Measurements from ENCODE around the gene TMEM170A.

DNA sequence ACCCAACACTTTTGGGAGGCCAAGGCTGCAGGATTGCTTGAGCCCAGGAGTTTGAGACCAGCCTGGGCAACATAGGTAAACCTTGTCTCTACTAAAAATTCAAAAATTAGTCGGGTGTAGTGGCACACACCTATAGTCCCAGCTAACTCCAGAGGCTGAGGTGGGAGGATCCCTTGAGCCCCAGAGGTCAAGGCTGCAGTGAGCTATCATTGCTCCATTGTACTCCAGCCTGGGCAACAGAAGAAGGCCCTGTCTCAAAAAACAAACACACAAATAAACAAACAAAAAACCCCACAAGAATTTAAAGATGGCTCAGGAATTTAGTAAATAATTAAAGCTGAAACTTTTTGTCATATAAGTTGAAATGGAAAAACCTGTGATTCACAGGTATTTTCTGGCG lies 2.3 kb upstream of the TMEM170A start:
- TF ChIP-seq FOXM1 (IDR thresholded peaks at IDR 0.05; ENCODE audit: borderline replicate concordance, low read depth): no peak
- TF ChIP-seq ZBTB7A (IDR thresholded peaks at IDR 0.05; ENCODE audit: low read depth): no peak
- no peak for TF ChIP-seq TAF1 (IDR thresholded peaks at IDR 0.05; ENCODE audit: low read depth)
- no peak for TF ChIP-seq RAD21 (IDR thresholded peaks at IDR 0.05; ENCODE audit: low read depth)
- TF ChIP-seq YY1 (IDR thresholded peaks at IDR 0.05; ENCODE audit: low read depth): no peak
- TF ChIP-seq NFIC (IDR thresholded peaks at IDR 0.05): no peak
- no peak for TF ChIP-seq TEAD4 (IDR thresholded peaks at IDR 0.05)
- no peak for TF ChIP-seq CEBPB (IDR thresholded peaks at IDR 0.05)
- TF ChIP-seq, protein P1, sequence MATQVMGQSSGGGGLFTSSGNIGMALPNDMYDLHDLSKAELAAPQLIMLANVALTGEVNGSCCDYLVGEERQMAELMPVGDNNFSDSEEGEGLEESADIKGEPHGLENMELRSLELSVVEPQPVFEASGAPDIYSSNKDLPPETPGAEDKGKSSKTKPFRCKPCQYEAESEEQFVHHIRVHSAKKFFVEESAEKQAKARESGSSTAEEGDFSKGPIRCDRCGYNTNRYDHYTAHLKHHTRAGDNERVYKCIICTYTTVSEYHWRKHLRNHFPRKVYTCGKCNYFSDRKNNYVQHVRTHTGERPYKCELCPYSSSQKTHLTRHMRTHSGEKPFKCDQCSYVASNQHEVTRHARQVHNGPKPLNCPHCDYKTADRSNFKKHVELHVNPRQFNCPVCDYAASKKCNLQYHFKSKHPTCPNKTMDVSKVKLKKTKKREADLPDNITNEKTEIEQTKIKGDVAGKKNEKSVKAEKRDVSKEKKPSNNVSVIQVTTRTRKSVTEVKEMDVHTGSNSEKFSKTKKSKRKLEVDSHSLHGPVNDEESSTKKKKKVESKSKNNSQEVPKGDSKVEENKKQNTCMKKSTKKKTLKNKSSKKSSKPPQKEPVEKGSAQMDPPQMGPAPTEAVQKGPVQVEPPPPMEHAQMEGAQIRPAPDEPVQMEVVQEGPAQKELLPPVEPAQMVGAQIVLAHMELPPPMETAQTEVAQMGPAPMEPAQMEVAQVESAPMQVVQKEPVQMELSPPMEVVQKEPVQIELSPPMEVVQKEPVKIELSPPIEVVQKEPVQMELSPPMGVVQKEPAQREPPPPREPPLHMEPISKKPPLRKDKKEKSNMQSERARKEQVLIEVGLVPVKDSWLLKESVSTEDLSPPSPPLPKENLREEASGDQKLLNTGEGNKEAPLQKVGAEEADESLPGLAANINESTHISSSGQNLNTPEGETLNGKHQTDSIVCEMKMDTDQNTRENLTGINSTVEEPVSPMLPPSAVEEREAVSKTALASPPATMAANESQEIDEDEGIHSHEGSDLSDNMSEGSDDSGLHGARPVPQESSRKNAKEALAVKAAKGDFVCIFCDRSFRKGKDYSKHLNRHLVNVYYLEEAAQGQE (IDR thresholded peaks at IDR 0.05; ENCODE audit: low read depth): no peak
- TF ChIP-seq, protein P2, sequence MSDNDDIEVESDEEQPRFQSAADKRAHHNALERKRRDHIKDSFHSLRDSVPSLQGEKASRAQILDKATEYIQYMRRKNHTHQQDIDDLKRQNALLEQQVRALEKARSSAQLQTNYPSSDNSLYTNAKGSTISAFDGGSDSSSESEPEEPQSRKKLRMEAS (IDR thresholded peaks at IDR 0.05): no peak
- TF ChIP-seq CREB1 (IDR thresholded peaks at IDR 0.05; ENCODE audit: low read depth): no peak
- TF ChIP-seq EP300 (IDR thresholded peaks at IDR 0.05; ENCODE audit: borderline replicate concordance): no peak
- no peak for TF ChIP-seq EGR1 (IDR thresholded peaks at IDR 0.05)
